NCI-H774 (cell line): Measurements from ENCODE around the gene DAND5.

Experiments used
- DNase-seq: peaks from one replicate; lab custom pipeline; 2025; lab: John Stamatoyannopoulos, UW

DAND5 gene

GRCh38 chr19:12994701-12995595 is 25.6 kb downstream of the DAND5 start, which contains the start of gene NFIX:
TSS of gene NFIX (plus strand) at chr19:12995475. CDS start at chr19:12995838, 363 bp downstream.
- DNase-seq, result no peak

GRCh38 chr19:12995596-12996405 is 26.4 kb downstream of the DAND5 start:
- DNase-seq, result no peak

- no peak for DNase-seq
These were observed 27.2 kb downstream of the DAND5 start for GRCh38 chr19:12996406-12997094.

- DNase-seq, result no peak
These were observed 28.0 kb downstream of the DAND5 start for GRCh38 chr19:12997179-12997966.

GRCh38 chr19:12997967-12998940 is 28.9 kb downstream of the DAND5 start:
- DNase-seq, result no peak

- no peak for DNase-seq
These were observed 31.8 kb downstream of the DAND5 start for GRCh38 chr19:13001166-13001501.

- no peak for DNase-seq
These were observed 32.3 kb downstream of the DAND5 start for GRCh38 chr19:13001502-13002165.

- no peak for DNase-seq
These were observed 33.0 kb downstream of the DAND5 start for GRCh38 chr19:13002166-13002898.

- DNase-seq, result no peak
These were observed 33.7 kb downstream of the DAND5 start for GRCh38 chr19:13003081-13003480.

- DNase-seq, result no peak
These were observed 34.9 kb downstream of the DAND5 start for GRCh38 chr19:13004273-13004672.

GRCh38 chr19:13005253-13005652 is 35.9 kb downstream of the DAND5 start:
- DNase-seq, result no peak

- no peak for DNase-seq
These were observed 36.5 kb downstream of the DAND5 start for GRCh38 chr19:13005861-13006370.

GRCh38 chr19:13006431-13007281 is 37.3 kb downstream of the DAND5 start:
- no peak for DNase-seq

- DNase-seq, result no peak
These were observed 38.1 kb downstream of the DAND5 start for GRCh38 chr19:13007292-13008045.

- DNase-seq, result no peak
These were observed 39.8 kb downstream of the DAND5 start for GRCh38 chr19:13008926-13009787.
